GM19452 (cell line): Measurements from ENCODE around the gene MUC4.
"Not testable (repeated sequence)": the region's sequence is repeated elsewhere in the genome, so short reads cannot be mapped to it uniquely, and the experiment has no call there.

Source experiments
- ATAC-seq: cut with Tn5 transposase; IDR thresholded peaks from one replicate; pipeline ENCODE4 v1.9.1; 2021; ENCODE audit not compliant: unreplicated experiment

Gene MUC4

DNA sequence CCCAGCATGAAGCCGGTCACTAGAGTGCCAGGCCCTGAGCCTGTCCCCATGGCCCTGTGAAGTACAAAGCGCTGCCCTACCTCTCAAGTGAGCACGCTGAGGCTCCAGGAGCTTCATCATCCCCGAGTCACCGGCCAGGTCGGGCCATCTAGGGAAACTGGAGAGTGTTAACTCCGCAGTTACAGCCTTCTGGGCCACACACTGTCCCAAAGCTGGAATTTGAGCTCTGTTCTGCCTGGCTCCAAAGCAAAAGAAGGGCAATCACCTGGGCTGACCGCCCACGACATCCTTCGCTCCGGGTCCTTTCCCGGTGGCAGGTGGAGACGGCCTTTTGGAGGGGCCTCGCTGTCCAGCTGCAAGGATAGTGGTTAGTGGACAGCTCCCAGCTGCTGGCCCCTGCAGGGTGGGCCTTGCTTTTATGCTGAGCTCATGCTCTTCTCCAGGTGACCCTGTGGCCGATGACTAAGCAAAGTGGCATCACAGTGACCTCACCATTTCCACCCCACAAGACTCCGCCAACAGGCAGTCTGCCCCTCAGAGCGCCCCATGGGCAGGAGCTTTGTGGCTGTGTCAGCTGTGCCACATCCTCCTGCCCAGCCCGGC, 3.5 kb upstream of the MUC4 start:
- no peak for ATAC-seq

- no peak for ATAC-seq
These were observed 2.3 kb upstream of the MUC4 start for GRCh38 chr3:195813916-195814640.

DNA sequence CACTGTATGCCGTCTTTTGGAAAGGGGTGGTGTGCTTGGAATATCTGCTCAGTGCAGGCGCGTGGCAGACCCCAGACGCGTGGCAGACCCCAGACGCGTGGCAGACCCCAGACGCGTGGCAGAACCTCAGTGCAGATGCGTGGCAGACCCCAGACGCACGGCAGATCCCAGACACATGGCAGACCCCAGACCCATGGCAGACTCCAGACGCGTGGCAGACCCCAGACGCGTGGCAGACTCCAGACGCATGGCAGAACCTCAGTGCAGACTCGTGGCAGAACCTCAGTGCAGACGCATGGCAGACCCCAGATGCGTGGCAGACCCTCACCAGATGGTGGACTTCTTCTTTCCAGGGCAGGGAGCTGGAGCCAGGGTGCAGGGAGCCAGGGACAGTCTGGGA, 637 bp upstream of the MUC4 start:
- ATAC-seq, result no peak

GRCh38 chr3:195810455-195810845, 1.3 kb downstream of the MUC4 start:
- ATAC-seq, result no peak

GRCh38 chr3:195809796-195810454, 1.8 kb downstream of the MUC4 start:
- no peak for ATAC-seq

- ATAC-seq, result no peak
These were observed 2.4 kb downstream of the MUC4 start for GRCh38 chr3:195809291-195809785.

DNA sequence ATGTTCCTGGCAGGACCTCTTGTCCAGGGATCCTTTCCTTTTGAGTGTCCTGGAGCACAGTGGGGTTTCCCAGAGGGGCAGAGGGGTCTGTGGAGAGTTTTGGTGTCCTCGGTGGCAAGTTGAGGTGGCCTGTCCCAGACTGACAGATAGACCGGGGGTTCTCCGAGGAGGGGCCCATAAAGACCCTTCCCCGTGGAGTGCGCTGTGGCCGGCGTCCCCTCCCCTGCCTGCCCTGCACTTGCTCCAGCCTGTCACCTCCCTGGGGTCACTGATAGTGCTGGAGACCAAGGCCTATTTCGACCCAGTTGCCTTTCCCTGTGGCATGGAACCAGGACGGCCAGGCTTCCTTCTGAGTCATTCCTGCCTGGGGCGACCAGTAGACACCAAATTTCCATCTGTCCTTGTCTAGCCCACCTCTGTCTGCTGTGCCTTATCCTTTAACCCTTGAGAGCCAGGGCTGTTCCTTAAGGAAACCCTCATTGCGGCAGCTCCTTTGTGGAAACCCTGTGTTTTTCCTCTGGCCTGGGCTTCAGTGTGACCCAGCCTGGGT, 2.9 kb downstream of the MUC4 start:
- no peak for ATAC-seq

DNA sequence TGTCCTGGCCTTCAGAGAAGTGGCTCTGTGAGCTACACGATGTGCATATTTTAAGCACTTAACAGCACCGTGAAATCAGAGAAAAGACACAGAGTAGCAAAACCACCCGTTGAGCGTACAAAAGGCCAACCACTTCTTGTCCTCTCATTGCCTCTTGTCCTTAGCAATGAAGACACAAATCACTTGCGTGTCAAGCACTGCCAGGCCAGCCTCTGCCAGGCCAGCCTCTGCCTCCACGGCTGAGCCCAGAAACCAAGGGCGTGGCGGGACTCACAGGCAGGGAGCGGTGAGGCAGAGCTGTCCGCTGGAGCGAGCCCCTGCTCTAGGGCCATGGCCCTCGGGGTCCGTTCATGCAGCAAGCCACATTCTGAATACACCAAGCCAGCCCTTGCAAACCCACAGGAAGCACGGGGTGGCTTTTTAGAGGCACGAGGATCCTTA, 4.0 kb downstream of the MUC4 start:
- no peak for ATAC-seq

GRCh38 chr3:195806916-195807231, 4.9 kb downstream of the MUC4 start:
- no peak for ATAC-seq

GRCh38 chr3:195806211-195806915, 5.4 kb downstream of the MUC4 start:
- no peak for ATAC-seq

GRCh38 chr3:195805588-195805987, 6.1 kb downstream of the MUC4 start:
- not testable (repeated sequence) for ATAC-seq

GRCh38 chr3:195805181-195805580, 6.5 kb downstream of the MUC4 start:
- ATAC-seq, result no peak

GRCh38 chr3:195803289-195803908, 8.3 kb downstream of the MUC4 start:
- no peak for ATAC-seq

DNA sequence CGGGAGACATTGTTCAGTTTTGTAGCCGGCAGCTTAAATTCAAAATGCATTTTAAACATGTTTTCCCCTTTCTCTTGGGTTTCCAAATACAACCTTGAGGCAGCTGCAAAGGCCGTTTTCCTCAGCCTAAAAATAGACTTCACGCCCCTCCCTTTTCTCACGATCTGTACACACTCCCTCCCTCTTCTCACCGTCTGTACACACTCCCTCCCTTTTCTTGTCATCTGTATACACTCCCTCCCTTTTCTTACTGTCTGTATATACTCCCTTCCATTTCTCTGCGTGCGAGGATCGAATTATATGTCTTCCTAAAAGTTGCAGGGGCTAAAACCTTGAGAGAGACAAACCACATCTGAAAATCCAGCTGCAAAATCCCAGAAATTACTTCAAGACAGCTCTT, 8.9 kb downstream of the MUC4 start:
- ATAC-seq, result no peak

DNA sequence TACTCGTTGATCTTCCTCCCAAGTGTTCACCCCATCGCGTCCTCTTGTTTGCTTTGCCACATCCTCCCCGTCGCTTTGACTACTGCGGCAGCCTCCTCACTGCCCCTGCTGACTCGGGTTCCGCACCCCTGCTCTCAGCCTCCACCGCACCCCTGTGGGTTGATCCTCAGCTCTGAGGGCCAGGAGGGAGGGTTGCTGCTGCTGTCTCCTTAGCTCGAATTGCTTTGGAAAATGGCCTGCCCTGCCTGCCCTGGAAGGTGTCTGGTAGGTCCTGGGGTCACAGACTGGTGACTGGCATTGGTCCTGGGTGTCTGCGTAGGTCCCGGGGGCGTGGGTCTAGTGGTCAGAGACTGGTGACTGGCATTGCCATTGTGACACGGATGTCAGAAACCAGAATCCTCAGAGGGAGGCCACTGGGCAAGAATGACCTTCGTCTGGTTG, 9.4 kb downstream of the MUC4 start:
- no peak for ATAC-seq

- no peak for ATAC-seq
These were observed 10.2 kb downstream of the MUC4 start for GRCh38 chr3:195801251-195802183.

DNA sequence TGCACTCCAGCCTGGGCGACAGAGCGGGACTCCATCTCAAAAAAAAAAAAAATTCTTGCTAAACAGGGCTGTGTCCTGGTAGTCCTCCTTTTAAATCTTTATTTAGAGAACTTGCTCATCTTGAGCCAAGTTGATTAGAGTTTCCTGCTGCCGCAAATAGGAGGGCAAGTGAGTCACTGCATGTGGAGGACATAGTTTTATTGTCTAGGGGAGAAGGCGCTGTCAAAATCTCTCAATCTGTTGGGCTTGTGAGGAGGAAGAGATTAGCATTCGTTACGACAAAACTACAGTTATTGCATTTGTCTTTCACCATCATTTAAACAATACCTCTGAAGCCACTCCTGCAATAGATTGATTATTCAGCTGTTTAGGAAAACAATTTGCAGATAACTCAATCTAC, 11.5 kb downstream of the MUC4 start:
- ATAC-seq, result no peak

DNA sequence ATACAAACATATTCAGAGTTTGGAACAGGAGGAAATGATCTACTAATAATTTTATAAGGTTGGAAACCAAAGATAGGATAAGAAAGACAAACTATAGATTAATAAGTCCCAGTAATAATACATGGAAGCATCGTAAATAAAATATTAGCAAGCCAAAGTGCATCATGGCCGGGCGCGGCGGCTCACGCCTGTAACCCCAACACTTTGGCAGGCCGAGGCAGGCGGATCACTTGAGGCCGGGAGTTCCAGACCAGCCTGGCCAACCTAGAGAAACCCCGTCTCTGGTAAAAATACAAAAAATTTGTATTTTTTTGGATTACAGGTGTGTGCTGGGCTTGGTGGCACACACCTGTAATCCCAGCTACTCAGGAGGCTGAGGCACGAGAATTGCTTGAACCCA, 14.9 kb downstream of the MUC4 start:
- no peak for ATAC-seq

- ATAC-seq, result no peak
These were observed 17.0 kb downstream of the MUC4 start for GRCh38 chr3:195794708-195795107.

DNA sequence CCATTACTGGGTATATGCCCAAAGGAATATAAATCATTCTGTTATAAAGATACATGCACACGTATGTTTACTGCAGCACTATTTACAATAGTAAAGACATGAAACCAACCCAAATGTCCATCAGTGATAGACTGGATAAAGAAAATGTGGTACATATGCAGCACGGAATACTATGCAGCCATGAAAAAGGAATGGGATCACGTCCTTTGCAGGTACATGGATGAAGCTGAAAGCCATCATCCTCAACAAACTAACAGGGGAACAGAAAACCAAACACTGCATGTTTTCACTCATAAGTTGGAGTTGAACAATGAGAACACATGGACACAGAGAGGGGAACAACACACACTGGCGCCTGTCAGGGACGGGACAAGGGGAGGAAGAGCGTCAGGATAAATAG, 19.1 kb downstream of the MUC4 start:
- not testable (repeated sequence) for ATAC-seq
